ENCODE measurements around the gene USP17L5. TPM values are rescaled to one million over a fixed set of nuclear protein-coding genes. Genes with fewer than 3 reads are reported as not detected.
"Not testable (repeated sequence)": the region's sequence is repeated elsewhere in the genome, so short reads cannot be mapped to it uniquely, and the experiment has no call there.

USP17L5 gene, protein sequence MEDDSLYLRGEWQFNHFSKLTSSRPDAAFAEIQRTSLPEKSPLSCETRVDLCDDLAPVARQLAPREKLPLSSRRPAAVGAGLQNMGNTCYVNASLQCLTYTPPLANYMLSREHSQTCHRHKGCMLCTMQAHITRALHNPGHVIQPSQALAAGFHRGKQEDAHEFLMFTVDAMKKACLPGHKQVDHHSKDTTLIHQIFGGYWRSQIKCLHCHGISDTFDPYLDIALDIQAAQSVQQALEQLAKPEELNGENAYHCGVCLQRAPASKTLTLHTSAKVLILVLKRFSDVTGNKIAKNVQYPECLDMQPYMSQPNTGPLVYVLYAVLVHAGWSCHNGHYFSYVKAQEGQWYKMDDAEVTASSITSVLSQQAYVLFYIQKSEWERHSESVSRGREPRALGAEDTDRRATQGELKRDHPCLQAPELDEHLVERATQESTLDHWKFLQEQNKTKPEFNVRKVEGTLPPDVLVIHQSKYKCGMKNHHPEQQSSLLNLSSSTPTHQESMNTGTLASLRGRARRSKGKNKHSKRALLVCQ
- total RNA-seq (not detected), polyA plus RNA-seq (not detected)
- long read RNA-seq, donor 1 = 0 reads
- long read RNA-seq, donor 2 = 0 reads

DNA sequence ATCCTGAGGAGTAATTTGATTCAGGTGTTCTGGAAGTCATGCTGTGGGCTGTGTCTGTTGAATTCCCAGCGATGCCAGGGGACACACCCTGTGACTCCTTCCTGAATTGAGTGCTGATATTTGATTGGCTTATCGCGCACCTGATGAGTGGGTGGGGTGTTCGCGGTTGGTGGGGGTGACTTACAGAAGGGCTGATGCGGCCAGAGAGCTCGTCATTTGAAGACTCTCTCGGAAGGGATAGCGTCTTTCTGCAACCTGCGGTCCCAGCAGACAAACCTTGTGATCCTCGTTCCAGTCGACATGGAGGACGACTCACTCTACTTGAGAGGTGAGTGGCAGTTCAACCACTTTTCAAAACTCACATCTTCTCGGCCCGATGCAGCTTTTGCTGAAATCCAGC is at the start of gene USP17L5:
Gene USP17L5, plus strand, starts transcription at position 301 of the 400 bp plus-strand sequence. Its CDS starts 0 bp downstream, at position 301.
- H3K9me3 ChIP-seq (ENCODE audit: control insufficient read depth, low read length); H3K27ac ChIP-seq (ENCODE audit: low read depth in 1 of 2, low read length in 2 of 2); H3K27me3 ChIP-seq (ENCODE audit: control insufficient read depth in 1 of 2, insufficient read depth in 2 of 2, low read length in 1 of 2); H3K36me3 ChIP-seq (ENCODE audit: control insufficient read depth in 1 of 2, insufficient read depth in 2 of 2, low read length in 1 of 2); H3K4me3 ChIP-seq (ENCODE audit: low read length in 2 of 2); ATAC-seq (ENCODE audit: low FRiP score); DNase-seq; intact Hi-C loops (cut with DNase I); H3K4me1 ChIP-seq (ENCODE audit: control insufficient read depth in 1 of 2, insufficient read depth in 2 of 2, low read length in 2 of 2): not testable (repeated sequence)
- WGBS, 2 donors = no CpG with 5 or more reads among the region's 15 CpGs

DNA sequence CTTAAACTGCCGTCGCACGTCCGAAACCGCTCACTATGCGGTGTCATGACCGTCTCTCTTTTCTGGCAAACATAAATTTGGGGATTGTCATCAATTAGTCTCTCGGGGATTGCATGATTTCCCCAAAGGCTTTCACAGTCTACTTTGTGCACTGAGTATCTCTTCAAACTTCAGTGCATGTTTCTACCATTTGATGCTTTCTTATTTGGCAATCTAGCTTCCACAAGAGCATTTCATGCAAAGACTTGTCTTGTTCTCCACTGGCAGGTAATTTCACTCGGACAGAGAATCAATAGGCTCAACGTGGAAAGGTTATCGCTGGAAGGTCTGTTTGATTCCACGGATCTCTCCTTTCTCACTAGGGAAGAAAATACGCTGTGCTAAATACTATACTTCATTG is 15.0 kb upstream of the USP17L5 start:
- H3K9me3 ChIP-seq (ENCODE audit: control insufficient read depth, low read length); H3K4me1 ChIP-seq (ENCODE audit: control insufficient read depth in 1 of 2, insufficient read depth in 2 of 2, low read length in 2 of 2); ATAC-seq (ENCODE audit: low FRiP score); H3K36me3 ChIP-seq (ENCODE audit: control insufficient read depth in 1 of 2, insufficient read depth in 2 of 2, low read length in 1 of 2); H3K4me3 ChIP-seq (ENCODE audit: low read length in 2 of 2); DNase-seq; H3K27me3 ChIP-seq (ENCODE audit: control insufficient read depth in 1 of 2, insufficient read depth in 2 of 2, low read length in 1 of 2); intact Hi-C loops (cut with DNase I); H3K27ac ChIP-seq (ENCODE audit: low read depth in 1 of 2, low read length in 2 of 2): not testable (repeated sequence)
- WGBS, 2 donors = 83 to 93% methylated on average over 1 of the region's 13 CpGs

DNA sequence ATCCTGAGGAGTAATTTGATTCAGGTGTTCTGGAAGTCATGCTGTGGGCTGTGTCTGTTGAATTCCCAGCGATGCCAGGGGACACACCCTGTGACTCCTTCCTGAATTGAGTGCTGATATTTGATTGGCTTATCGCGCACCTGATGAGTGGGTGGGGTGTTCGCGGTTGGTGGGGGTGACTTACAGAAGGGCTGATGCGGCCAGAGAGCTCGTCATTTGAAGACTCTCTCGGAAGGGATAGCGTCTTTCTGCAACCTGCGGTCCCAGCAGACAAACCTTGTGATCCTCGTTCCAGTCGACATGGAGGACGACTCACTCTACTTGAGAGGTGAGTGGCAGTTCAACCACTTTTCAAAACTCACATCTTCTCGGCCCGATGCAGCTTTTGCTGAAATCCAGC is 14.3 kb upstream of the USP17L5 start, which contains the start of gene USP17L24:
Gene USP17L24, plus strand, starts transcription at position 301 of the 400 bp plus-strand sequence. Its CDS starts 0 bp downstream, at position 301.
- H3K27me3 ChIP-seq (ENCODE audit: control insufficient read depth in 1 of 2, insufficient read depth in 2 of 2, low read length in 1 of 2); H3K27ac ChIP-seq (ENCODE audit: low read depth in 1 of 2, low read length in 2 of 2); H3K4me3 ChIP-seq (ENCODE audit: low read length in 2 of 2); H3K9me3 ChIP-seq (ENCODE audit: control insufficient read depth, low read length); ATAC-seq (ENCODE audit: low FRiP score); DNase-seq; H3K36me3 ChIP-seq (ENCODE audit: control insufficient read depth in 1 of 2, insufficient read depth in 2 of 2, low read length in 1 of 2); H3K4me1 ChIP-seq (ENCODE audit: control insufficient read depth in 1 of 2, insufficient read depth in 2 of 2, low read length in 2 of 2); intact Hi-C loops (cut with DNase I): not testable (repeated sequence)
- WGBS, 2 donors = no CpG with 5 or more reads among the region's 15 CpGs

DNA sequence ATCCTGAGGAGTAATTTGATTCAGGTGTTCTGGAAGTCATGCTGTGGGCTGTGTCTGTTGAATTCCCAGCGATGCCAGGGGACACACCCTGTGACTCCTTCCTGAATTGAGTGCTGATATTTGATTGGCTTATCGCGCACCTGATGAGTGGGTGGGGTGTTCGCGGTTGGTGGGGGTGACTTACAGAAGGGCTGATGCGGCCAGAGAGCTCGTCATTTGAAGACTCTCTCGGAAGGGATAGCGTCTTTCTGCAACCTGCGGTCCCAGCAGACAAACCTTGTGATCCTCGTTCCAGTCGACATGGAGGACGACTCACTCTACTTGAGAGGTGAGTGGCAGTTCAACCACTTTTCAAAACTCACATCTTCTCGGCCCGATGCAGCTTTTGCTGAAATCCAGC is 9.6 kb upstream of the USP17L5 start, which contains the start of gene USP17L25:
Gene USP17L25, plus strand, starts transcription at position 301 of the 400 bp plus-strand sequence. Its CDS starts 0 bp downstream, at position 301.
- H3K36me3 ChIP-seq (ENCODE audit: control insufficient read depth in 1 of 2, insufficient read depth in 2 of 2, low read length in 1 of 2); intact Hi-C loops (cut with DNase I); H3K4me3 ChIP-seq (ENCODE audit: low read length in 2 of 2); H3K27me3 ChIP-seq (ENCODE audit: control insufficient read depth in 1 of 2, insufficient read depth in 2 of 2, low read length in 1 of 2); ATAC-seq (ENCODE audit: low FRiP score); DNase-seq; H3K9me3 ChIP-seq (ENCODE audit: control insufficient read depth, low read length); H3K4me1 ChIP-seq (ENCODE audit: control insufficient read depth in 1 of 2, insufficient read depth in 2 of 2, low read length in 2 of 2); H3K27ac ChIP-seq (ENCODE audit: low read depth in 1 of 2, low read length in 2 of 2): not testable (repeated sequence)
- no CpG with 5 or more reads among the region's 15 CpGs for WGBS, 2 donors

DNA sequence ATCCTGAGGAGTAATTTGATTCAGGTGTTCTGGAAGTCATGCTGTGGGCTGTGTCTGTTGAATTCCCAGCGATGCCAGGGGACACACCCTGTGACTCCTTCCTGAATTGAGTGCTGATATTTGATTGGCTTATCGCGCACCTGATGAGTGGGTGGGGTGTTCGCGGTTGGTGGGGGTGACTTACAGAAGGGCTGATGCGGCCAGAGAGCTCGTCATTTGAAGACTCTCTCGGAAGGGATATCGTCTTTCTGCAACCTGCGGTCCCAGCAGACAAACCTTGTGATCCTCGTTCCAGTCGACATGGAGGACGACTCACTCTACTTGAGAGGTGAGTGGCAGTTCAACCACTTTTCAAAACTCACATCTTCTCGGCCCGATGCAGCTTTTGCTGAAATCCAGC is 4.8 kb upstream of the USP17L5 start, which contains the start of gene USP17L26:
Gene USP17L26, plus strand, starts transcription at position 301 of the 400 bp plus-strand sequence. Its CDS starts 0 bp downstream, at position 301.
- H3K27me3 ChIP-seq (ENCODE audit: control insufficient read depth in 1 of 2, insufficient read depth in 2 of 2, low read length in 1 of 2); ATAC-seq (ENCODE audit: low FRiP score); H3K4me3 ChIP-seq (ENCODE audit: low read length in 2 of 2); H3K4me1 ChIP-seq (ENCODE audit: control insufficient read depth in 1 of 2, insufficient read depth in 2 of 2, low read length in 2 of 2); DNase-seq; H3K27ac ChIP-seq (ENCODE audit: low read depth in 1 of 2, low read length in 2 of 2); H3K9me3 ChIP-seq (ENCODE audit: control insufficient read depth, low read length); intact Hi-C loops (cut with DNase I); H3K36me3 ChIP-seq (ENCODE audit: control insufficient read depth in 1 of 2, insufficient read depth in 2 of 2, low read length in 1 of 2): not testable (repeated sequence)
- WGBS, 2 donors = 90% methylated on average over 8 of the region's 15 CpGs; no CpG with 5 or more reads in 1 of the 2 donors

DNA sequence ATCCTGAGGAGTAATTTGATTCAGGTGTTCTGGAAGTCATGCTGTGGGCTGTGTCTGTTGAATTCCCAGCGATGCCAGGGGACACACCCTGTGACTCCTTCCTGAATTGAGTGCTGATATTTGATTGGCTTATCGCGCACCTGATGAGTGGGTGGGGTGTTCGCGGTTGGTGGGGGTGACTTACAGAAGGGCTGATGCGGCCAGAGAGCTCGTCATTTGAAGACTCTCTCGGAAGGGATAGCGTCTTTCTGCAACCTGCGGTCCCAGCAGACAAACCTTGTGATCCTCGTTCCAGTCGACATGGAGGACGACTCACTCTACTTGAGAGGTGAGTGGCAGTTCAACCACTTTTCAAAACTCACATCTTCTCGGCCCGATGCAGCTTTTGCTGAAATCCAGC is 4.6 kb downstream of the USP17L5 start, which contains the start of gene USP17L27:
Gene USP17L27, plus strand, starts transcription at position 301 of the 400 bp plus-strand sequence. Its CDS starts 0 bp downstream, at position 301.
- intact Hi-C loops (cut with DNase I) = not testable (repeated sequence)

DNA sequence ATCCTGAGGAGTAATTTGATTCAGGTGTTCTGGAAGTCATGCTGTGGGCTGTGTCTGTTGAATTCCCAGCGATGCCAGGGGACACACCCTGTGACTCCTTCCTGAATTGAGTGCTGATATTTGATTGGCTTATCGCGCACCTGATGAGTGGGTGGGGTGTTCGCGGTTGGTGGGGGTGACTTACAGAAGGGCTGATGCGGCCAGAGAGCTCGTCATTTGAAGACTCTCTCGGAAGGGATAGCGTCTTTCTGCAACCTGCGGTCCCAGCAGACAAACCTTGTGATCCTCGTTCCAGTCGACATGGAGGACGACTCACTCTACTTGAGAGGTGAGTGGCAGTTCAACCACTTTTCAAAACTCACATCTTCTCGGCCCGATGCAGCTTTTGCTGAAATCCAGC is 9.4 kb downstream of the USP17L5 start, which contains the start of gene USP17L28:
Gene USP17L28, plus strand, starts transcription at position 301 of the 400 bp plus-strand sequence. Its CDS starts 0 bp downstream, at position 301.
- H3K9me3 ChIP-seq (ENCODE audit: control insufficient read depth, low read length); ATAC-seq (ENCODE audit: low FRiP score); DNase-seq; H3K4me3 ChIP-seq (ENCODE audit: low read length in 2 of 2); intact Hi-C loops (cut with DNase I); H3K27me3 ChIP-seq (ENCODE audit: control insufficient read depth in 1 of 2, insufficient read depth in 2 of 2, low read length in 1 of 2); H3K27ac ChIP-seq (ENCODE audit: low read depth in 1 of 2, low read length in 2 of 2); H3K36me3 ChIP-seq (ENCODE audit: control insufficient read depth in 1 of 2, insufficient read depth in 2 of 2, low read length in 1 of 2); H3K4me1 ChIP-seq (ENCODE audit: control insufficient read depth in 1 of 2, insufficient read depth in 2 of 2, low read length in 2 of 2): not testable (repeated sequence)
- WGBS, 2 donors = no CpG with 5 or more reads among the region's 15 CpGs

More for the DNA sequence above, 4.6 kb downstream of the USP17L5 start, which contains the start of gene USP17L27:
- DNase-seq; H3K36me3 ChIP-seq (ENCODE audit: control insufficient read depth in 1 of 2, insufficient read depth in 2 of 2, low read length in 1 of 2); H3K4me1 ChIP-seq (ENCODE audit: control insufficient read depth in 1 of 2, insufficient read depth in 2 of 2, low read length in 2 of 2); H3K27me3 ChIP-seq (ENCODE audit: control insufficient read depth in 1 of 2, insufficient read depth in 2 of 2, low read length in 1 of 2); H3K4me3 ChIP-seq (ENCODE audit: low read length in 2 of 2); H3K27ac ChIP-seq (ENCODE audit: low read depth in 1 of 2, low read length in 2 of 2); ATAC-seq (ENCODE audit: low FRiP score); H3K9me3 ChIP-seq (ENCODE audit: control insufficient read depth, low read length): not testable (repeated sequence)
- WGBS, 2 donors = no CpG with 5 or more reads among the region's 15 CpGs

DNA sequence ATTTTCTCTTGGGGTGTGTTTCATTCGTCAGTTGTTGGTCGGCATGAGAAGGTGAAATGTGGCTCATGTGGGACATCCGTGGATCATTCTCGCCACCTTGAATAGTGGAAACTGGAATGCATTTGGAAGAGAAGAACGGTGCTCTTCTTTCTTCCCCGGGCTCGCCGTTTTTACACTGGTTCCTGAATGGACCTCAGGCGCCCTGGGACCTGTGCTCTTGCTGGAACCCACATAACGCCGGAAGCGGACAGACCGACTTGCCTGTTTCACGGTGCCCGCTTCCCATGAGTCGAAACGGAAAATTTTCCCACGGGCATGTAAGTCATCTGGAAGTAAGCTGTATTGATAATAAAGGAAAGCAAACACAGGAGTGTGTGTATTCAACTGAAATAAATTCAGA is 11.7 kb downstream of the USP17L5 start:
- H3K27me3 ChIP-seq (ENCODE audit: control insufficient read depth in 1 of 2, insufficient read depth in 2 of 2, low read length in 1 of 2); H3K4me1 ChIP-seq (ENCODE audit: control insufficient read depth in 1 of 2, insufficient read depth in 2 of 2, low read length in 2 of 2); H3K36me3 ChIP-seq (ENCODE audit: control insufficient read depth in 1 of 2, insufficient read depth in 2 of 2, low read length in 1 of 2); ATAC-seq (ENCODE audit: low FRiP score); DNase-seq; H3K4me3 ChIP-seq (ENCODE audit: low read length in 2 of 2); intact Hi-C loops (cut with DNase I); H3K27ac ChIP-seq (ENCODE audit: low read depth in 1 of 2, low read length in 2 of 2); H3K9me3 ChIP-seq (ENCODE audit: control insufficient read depth, low read length): not testable (repeated sequence)
- 90% methylated on average over 13 of the region's 18 CpGs; no CpG with 5 or more reads in 1 of the 2 donors for WGBS, 2 donors
